Panc1 (cell line): ENCODE measurements around the gene PXDN. TPM values are rescaled to one million over a fixed set of nuclear protein-coding genes. Genes with fewer than 3 reads are reported as not detected.
"Not testable (repeated sequence)": the region's sequence is repeated elsewhere in the genome, so short reads cannot be mapped to it uniquely, and the experiment has no call there.

Experiments
- ATAC-seq: fragments of 200-7000 bp; cut with Tn5 transposase; 2 replicates; pipeline ENCODE4 v1.9.1; 2020; ENCODE audit warnings: mild to moderate bottlenecking, moderate library complexity
- BruUV-seq: library from RNA; stranded (reverse); fragments of 400-500 nt; replicated peaks from 2 replicates; lab custom pipeline; 2021; lab: Mats Ljungman, UMichigan
- CTCF ChIA-PET: fragments of 300-600 bp; sonication (Branson Sonifier 250); formaldehyde crosslinking; loops from one replicate; lab custom pipeline; 2022; ENCODE audit warnings: antibody characterized with exemption; lab: Charles Lee
- POLR2A ChIA-PET: fragments of 300-600 bp; sonication (Branson Sonifier 250); formaldehyde crosslinking; loops from one replicate; lab custom pipeline; 2022; ENCODE audit warnings: antibody characterized with exemption; lab: Charles Lee
- DNase-seq: peaks from one replicate; pipeline ENCODE4 v3.0.0-alpha.2; 2010; ENCODE audit warnings: low read depth, low spot score
- H3K27ac ChIP-seq: 2 replicates; pipeline ENCODE4 v1.5.1; 2011; ENCODE audit warnings: mild to moderate bottlenecking, low read length, inconsistent platforms
- H3K27me3 ChIP-seq: fragments of 200-500 bp; sonication (Bioruptor generic); 2 replicates; pipeline ENCODE4 v1.6.0; 2014; ENCODE audit warnings: low read length, inconsistent platforms; ENCODE audit not compliant: control insufficient read depth, insufficient read depth
- H3K36me3 ChIP-seq: fragments of 200-500 bp; sonication (Bioruptor generic); 2 replicates; pipeline ENCODE4 v1.5.1; 2014; ENCODE audit warnings: inconsistent platforms, mild to moderate bottlenecking, low read length, moderate library complexity; ENCODE audit not compliant: control insufficient read depth, insufficient read depth
- H3K4me1 ChIP-seq: 2 replicates; pipeline ENCODE4 v1.5.1; 2011; ENCODE audit warnings: inconsistent platforms, mild to moderate bottlenecking, low read length, moderate library complexity; ENCODE audit not compliant: control insufficient read depth, insufficient read depth
- H3K4me3 ChIP-seq, 2 experiments: 2 replicates each; pipeline ENCODE4 v1.5.1; 2011 to 2012; ENCODE audit warnings: low read depth in 2 of 2, low read length in 2 of 2, mild to moderate bottlenecking in 2 of 2, inconsistent platforms in 1 of 2, moderate library complexity in 1 of 2
- H3K9me3 ChIP-seq: fragments of 200-500 bp; sonication (Bioruptor generic); 2 replicates; pipeline ENCODE4 v1.5.1; 2014; ENCODE audit warnings: low read depth, mild to moderate bottlenecking, inconsistent platforms, low read length, moderate library complexity; ENCODE audit not compliant: control insufficient read depth, insufficient read depth
- CTCF ChIP-seq: fragments of 450-650 bp; IDR thresholded peaks from 2 replicates; pipeline ENCODE4 v1.5.1; 2017; ENCODE audit warnings: mild to moderate bottlenecking
- POLR2AphosphoS5 ChIP-seq: IDR thresholded peaks from 2 replicates; pipeline ENCODE4 v1.6.1; 2012; ENCODE audit warnings: mild to moderate bottlenecking, low read depth, low read length, moderate library complexity
- REST ChIP-seq, 2 experiments: IDR thresholded peaks; 2 replicates each; pipeline ENCODE4 v1.6.1; 2011 to 2012; ENCODE audit warnings: low read depth in 2 of 2, control low read depth in 1 of 2, low read length in 1 of 2, mild to moderate bottlenecking in 1 of 2, moderate library complexity in 1 of 2; ENCODE audit not compliant: insufficient read depth in 1 of 2
- SIN3A ChIP-seq: IDR thresholded peaks from 2 replicates; pipeline ENCODE4 v1.6.1; 2012; ENCODE audit warnings: low read depth, mild to moderate bottlenecking, low read length, moderate library complexity, borderline replicate concordance; ENCODE audit not compliant: insufficient read depth
- TCF7L2 ChIP-seq: IDR thresholded peaks from 2 replicates; pipeline ENCODE4 v1.6.1; 2011; ENCODE audit warnings: mild to moderate bottlenecking, low read depth, low read length, inconsistent platforms
- in situ Hi-C: cut with HindIII; loops from 2 replicates; pipeline ENCODE4 v1.10.0; 2016; ENCODE audit warnings: low sequenced_read_pairs, low pct_unique_long_range_greater_than_20kb
- intact Hi-C: fragments of 100-400 bp; cut with micrococcal nuclease; formaldehyde crosslinking; loops from one replicate; pipeline ENCODE4 v1.10.0; 2022; ENCODE audit not compliant: unreplicated experiment
- total RNA-seq: library from RNA; stranded (reverse); gene quantifications from one replicate; pipeline ENCODE4 v1.2.1, GENCODE V29; 2021; ENCODE audit not compliant: unreplicated experiment

PXDN gene
- total RNA-seq, 1 experiment from 2014 or later, result 2.5 TPM

- Histone ChIP-seq H3K4me1 (0 out of 2 replicates have a peak, but pooled peaks cover 2% of the 10 kb centered on the region), H3K27ac (peak overlapping the region; percentile 2; the same call in 1 of the 2 replicates), H3K27me3 (no peaks in the 10 kb centered on the region), H3K36me3 (no peaks in the 10 kb centered on the region), H3K4me3 (no peak overlapping the region), H3K9me3 (no peaks in the 10 kb centered on the region)
- ChIA-PET POLR2A (no interaction called here), CTCF (no interaction called here)
- TF ChIP-seq CTCF (no peak), REST (IDR thresholded peaks at IDR 0.05; ENCODE audit: insufficient read depth in 1 of 2, low read depth in 2 of 2, low read length in 1 of 2) (no peak), POLR2AphosphoS5 (no peak), TCF7L2 (no peak)
- intact Hi-C loops, result no loop called here
- no TSS peak for BruUV-seq
- ATAC-seq, result no peak
- in situ Hi-C loops, result no loop called here
- no peak for DNase-seq
These were observed 13.3 kb upstream of the PXDN start for GRCh38 chr2:1757567-1757966.

GRCh38 chr2:1757146-1757545 lies 12.8 kb upstream of the PXDN start:
- POLR2A ChIA-PET, H3K9me3 ChIP-seq, BruUV-seq, CTCF ChIA-PET, in situ Hi-C loops, H3K27ac ChIP-seq, H3K4me3 ChIP-seq, DNase-seq, H3K27me3 ChIP-seq, H3K4me1 ChIP-seq, intact Hi-C loops, ATAC-seq, H3K36me3 ChIP-seq: not testable (repeated sequence)

GRCh38 chr2:1756456-1756855 lies 12.1 kb upstream of the PXDN start:
- no peak for ATAC-seq
- TF ChIP-seq CTCF, result no peak
- no peak for TF ChIP-seq SIN3A
- no peak for TF ChIP-seq TCF7L2
- no peak for TF ChIP-seq REST (IDR thresholded peaks at IDR 0.05; ENCODE audit: insufficient read depth in 1 of 2, low read depth in 2 of 2, low read length in 1 of 2)
- no peak for TF ChIP-seq POLR2AphosphoS5
- CTCF ChIA-PET, result interaction anchor here (0.5 kb wide), 1 partner anchor 234 kb away, joined by 3 read pairs; no protein-coding TSS in a partner anchor
- POLR2A ChIA-PET, result no interaction called here
- in situ Hi-C loops, result no loop called here
- H3K4me3 ChIP-seq, result no peak overlapping the region
- H3K9me3 ChIP-seq, result no peaks in the 10 kb centered on the region
- no TSS peak for BruUV-seq
- no peak for DNase-seq
- no peaks in the 10 kb centered on the region for H3K27me3 ChIP-seq
- no peaks in the 10 kb centered on the region for H3K36me3 ChIP-seq
- H3K4me1 ChIP-seq, result peaks cover 8% of the 10 kb centered on the region
- peak overlapping the region; percentile 11; the same call in 1 of the 2 replicates for H3K27ac ChIP-seq
- intact Hi-C loops, result no loop called here
